BE2C (cell line): Measurements from ENCODE around the gene PRKG1.

ENCODE experiments used
- DNase-seq: peaks from one replicate; pipeline ENCODE4 v3.0.0-alpha.2; 2020
- H3K27me3 ChIP-seq: fragments of 250-450 bp; sonication (Bioruptor Pico); 2 replicates; pipeline ENCODE4 v1.5.1; 2020; ENCODE audit warnings: mild to moderate bottlenecking
- H3K36me3 ChIP-seq: fragments of 250-450 bp; sonication (Bioruptor Pico); 2 replicates; pipeline ENCODE4 v1.5.1; 2020; ENCODE audit warnings: mild to moderate bottlenecking
- H3K4me1 ChIP-seq: fragments of 250-450 bp; sonication (Bioruptor Pico); 2 replicates; pipeline ENCODE4 v1.5.1; 2020
- H3K4me3 ChIP-seq: 2 replicates; pipeline ENCODE4 v1.5.1; 2011; ENCODE audit warnings: low read depth, low read length
- H3K9me3 ChIP-seq: fragments of 250-450 bp; sonication (Bioruptor Pico); 2 replicates; pipeline ENCODE4 v1.5.1; 2020
- TF ChIP-seq, protein P1 (sequence below): IDR thresholded peaks from 2 replicates; pipeline ENCODE4 v1.5.1; 2012; ENCODE audit warnings: mild to moderate bottlenecking, low read depth, low read length

Gene PRKG1

DNA sequence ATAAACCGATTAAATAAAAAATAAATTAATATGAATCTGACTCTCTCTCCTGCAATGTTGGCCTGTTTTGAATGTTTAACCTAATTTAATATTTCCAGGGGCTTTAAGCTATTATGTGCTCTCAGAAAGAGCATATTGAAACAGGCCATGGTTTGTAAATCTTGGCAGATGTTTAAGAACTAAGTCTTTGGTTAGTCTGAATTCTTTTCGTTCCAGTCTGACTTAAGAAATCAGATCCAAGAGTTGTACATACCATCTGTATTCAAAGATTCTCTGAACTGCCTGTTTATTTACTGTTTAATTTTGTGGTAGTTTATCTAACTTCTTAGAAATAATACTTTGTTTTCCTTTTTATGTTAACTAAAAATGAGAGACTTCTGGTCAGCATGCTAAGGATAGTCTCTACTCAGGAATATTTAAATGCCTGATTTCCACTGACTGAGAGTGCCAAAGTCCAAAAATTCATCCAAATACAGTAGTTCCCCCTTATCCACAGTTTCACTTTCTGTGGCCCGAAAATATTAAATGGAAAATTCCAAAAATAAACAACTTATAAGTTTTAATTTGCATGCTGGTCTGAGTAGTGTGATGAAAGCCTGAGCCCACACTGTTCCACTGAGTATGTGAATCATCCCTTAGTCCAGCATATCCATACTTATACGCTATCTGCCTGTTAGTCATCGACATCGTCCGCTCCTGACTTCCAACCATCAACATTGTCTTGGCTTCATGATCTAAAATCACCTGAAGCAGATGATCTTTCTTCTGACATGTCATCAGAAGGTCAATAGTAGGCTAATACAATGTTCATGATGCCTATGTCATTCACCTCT, 863.2 kb downstream of the PRKG1 start:
- TF ChIP-seq, protein P1, sequence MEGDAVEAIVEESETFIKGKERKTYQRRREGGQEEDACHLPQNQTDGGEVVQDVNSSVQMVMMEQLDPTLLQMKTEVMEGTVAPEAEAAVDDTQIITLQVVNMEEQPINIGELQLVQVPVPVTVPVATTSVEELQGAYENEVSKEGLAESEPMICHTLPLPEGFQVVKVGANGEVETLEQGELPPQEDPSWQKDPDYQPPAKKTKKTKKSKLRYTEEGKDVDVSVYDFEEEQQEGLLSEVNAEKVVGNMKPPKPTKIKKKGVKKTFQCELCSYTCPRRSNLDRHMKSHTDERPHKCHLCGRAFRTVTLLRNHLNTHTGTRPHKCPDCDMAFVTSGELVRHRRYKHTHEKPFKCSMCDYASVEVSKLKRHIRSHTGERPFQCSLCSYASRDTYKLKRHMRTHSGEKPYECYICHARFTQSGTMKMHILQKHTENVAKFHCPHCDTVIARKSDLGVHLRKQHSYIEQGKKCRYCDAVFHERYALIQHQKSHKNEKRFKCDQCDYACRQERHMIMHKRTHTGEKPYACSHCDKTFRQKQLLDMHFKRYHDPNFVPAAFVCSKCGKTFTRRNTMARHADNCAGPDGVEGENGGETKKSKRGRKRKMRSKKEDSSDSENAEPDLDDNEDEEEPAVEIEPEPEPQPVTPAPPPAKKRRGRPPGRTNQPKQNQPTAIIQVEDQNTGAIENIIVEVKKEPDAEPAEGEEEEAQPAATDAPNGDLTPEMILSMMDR: no peak

DNA sequence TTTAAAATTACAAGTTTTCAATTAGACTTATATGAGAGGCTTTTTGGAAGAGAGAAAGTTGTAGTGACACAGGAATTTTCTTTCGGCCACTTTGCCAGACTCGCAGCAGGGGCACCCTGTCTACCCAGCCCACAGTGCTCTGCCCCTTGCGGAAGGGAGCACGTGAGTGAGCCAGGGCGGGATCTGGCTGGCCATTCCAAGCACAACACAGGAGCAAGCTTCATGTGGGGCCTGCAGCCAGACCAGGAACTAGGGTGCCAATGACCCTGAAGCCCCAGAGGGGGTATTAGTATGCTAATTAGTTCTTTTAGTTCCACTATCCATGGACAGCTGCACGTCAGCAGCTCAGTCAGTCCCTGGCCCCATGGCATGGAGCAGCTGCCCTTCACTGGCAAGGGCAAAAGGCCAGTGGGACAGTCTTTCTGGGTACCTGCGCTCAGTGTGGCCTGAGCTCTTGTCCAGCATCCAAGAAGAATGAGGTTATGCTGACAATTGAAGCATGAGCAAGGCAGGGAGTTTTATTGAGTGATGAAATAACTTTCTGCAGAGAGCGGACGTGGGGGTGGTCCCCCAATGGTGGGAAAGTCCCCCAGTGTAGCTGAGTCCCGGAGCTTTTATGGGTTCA, 876.2 kb downstream of the PRKG1 start:
- H3K36me3 ChIP-seq: no peaks in the 10 kb centered on the region
- H3K9me3 ChIP-seq: no peaks in the 10 kb centered on the region
- no peak overlapping the region for H3K4me3 ChIP-seq
- no peaks in the 10 kb centered on the region for H3K27me3 ChIP-seq
- no peaks in the 10 kb centered on the region for H3K4me1 ChIP-seq
- TF ChIP-seq, protein P1: no peak
- DNase-seq: no peak

More for the DNA sequence above, 863.2 kb downstream of the PRKG1 start:
- no peaks in the 10 kb centered on the region for H3K27me3 ChIP-seq
- H3K9me3 ChIP-seq: no peaks in the 10 kb centered on the region
- no peaks in the 10 kb centered on the region for H3K36me3 ChIP-seq
- no peak for DNase-seq
- no peaks in the 10 kb centered on the region for H3K4me1 ChIP-seq
- H3K4me3 ChIP-seq: no peak overlapping the region

DNA sequence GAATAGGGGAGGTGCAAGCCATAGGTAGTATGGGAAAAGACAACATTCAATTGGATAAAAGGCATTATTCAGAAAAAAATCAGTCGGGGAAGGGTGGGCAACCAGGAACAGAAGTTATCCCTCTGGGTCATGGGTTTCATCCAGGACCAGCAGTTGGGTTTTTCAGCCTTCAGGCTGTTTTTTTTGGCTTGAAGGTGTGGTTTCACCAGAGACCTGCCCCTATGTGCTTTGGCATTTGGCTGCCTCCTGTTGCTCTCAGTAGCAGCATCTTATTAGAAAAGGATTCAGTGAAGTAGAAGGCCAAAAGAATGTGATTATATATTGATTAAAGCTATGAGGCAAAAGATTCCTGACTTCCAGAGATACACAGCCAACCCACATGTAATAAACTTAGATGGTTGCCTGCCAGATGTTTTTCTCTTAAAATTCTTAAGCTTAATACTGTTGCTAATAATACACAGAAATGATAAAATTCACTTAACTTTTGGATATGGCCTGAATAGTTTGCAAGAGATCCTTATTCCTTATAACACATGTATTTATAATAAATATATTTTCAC, 876.8 kb downstream of the PRKG1 start:
- no peaks in the 10 kb centered on the region for H3K27me3 ChIP-seq
- no peaks in the 10 kb centered on the region for H3K36me3 ChIP-seq
- H3K9me3 ChIP-seq: no peaks in the 10 kb centered on the region
- TF ChIP-seq, protein P1: no peak
- no peak overlapping the region for H3K4me3 ChIP-seq
- no peaks in the 10 kb centered on the region for H3K4me1 ChIP-seq
- DNase-seq: no peak

DNA sequence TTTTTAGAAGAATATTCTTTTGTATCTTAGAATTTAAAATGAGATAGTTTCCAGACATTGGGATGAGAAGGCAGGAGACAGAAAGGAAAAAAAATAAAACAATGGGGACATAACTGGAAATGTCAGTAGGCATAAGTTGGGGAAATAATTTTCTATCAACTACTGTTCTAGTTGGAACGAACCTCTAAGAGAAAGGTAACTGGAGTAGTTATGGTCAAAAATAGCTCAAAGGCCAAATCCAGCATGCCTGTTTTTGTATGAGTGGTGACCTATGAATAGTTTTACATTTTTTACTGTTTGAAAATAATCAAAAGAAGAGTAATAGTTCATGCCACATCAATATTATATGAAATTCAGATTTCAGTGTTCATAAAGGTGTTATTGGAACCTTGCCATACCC, 877.3 kb downstream of the PRKG1 start:
- DNase-seq: no peak
- H3K36me3 ChIP-seq: no peaks in the 10 kb centered on the region
- no peaks in the 10 kb centered on the region for H3K27me3 ChIP-seq
- no peaks in the 10 kb centered on the region for H3K9me3 ChIP-seq
- no peaks in the 10 kb centered on the region for H3K4me1 ChIP-seq
- no peak overlapping the region for H3K4me3 ChIP-seq
- TF ChIP-seq, protein P1: no peak

DNA sequence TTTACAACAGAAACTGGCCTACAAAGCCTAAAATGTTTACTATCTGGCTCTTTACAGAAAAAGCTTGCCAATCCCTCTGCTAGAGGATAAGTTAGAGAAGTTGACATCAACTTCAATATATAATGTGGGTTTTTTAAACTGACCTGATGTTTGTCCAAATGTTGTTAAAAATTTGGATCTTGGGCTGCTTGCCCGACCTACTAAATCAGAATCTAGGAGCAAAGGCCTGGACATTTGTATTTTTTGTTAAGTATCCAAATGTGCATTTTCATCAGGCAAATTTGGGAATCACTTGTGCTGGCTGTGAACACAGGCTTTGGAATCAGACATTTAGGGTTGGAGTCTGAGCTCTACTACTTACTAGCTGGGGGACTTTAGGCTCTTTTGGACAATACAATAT, 877.8 kb downstream of the PRKG1 start:
- TF ChIP-seq, protein P1: no peak
- Histone ChIP-seq H3K9me3 (no peaks in the 10 kb centered on the region), H3K27me3 (no peaks in the 10 kb centered on the region), H3K36me3 (no peaks in the 10 kb centered on the region), H3K4me1 (no peaks in the 10 kb centered on the region), H3K4me3 (no peak overlapping the region)
- no peak for DNase-seq

DNA sequence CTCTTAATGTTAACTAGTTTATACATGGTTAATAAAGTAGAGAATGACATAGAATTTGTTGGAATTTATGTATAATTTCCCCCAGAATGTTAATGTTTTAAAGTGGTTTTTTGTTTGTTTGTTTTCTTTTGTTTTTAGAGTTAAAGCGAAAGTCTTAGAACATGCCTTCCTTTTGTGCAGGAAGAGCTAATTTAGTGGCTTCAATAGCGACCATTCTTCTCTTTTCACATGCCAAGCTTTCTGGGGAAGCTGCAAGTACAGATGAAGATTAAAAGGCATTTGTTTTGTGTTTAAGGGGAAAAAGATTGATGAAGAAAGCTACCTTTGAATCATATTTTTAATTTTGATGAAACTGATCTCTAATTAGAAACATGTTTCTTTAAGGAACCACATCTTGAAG, 881.4 kb downstream of the PRKG1 start:
- no peaks in the 10 kb centered on the region for H3K9me3 ChIP-seq
- DNase-seq: no peak
- no peaks in the 10 kb centered on the region for H3K36me3 ChIP-seq
- no peaks in the 10 kb centered on the region for H3K27me3 ChIP-seq
- no peak overlapping the region for H3K4me3 ChIP-seq
- TF ChIP-seq, protein P1: no peak
- H3K4me1 ChIP-seq: no peaks in the 10 kb centered on the region
